Measurements from ENCODE around the gene BCL11A.

DNA sequence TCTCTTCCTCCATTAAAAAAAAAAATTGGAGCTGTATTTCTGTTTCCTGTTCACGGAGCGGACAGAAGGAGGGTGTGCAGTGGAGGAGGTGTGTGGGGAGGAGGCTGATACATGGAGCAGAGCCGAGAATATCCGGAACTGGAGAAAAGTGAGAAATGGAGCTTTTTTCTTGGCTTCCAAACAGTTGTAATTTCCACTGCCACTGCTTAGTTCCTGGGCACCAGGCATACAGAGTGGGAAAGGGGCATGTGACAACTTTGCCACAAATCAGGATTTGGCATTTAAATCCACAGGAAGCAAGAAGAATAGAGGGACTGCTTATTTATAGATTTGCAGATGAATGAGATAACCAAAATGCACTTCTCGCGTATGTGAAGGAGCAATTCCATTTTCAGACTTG, 71.2 kb downstream of the BCL11A start:
- TF ChIP-seq, protein P1, sequence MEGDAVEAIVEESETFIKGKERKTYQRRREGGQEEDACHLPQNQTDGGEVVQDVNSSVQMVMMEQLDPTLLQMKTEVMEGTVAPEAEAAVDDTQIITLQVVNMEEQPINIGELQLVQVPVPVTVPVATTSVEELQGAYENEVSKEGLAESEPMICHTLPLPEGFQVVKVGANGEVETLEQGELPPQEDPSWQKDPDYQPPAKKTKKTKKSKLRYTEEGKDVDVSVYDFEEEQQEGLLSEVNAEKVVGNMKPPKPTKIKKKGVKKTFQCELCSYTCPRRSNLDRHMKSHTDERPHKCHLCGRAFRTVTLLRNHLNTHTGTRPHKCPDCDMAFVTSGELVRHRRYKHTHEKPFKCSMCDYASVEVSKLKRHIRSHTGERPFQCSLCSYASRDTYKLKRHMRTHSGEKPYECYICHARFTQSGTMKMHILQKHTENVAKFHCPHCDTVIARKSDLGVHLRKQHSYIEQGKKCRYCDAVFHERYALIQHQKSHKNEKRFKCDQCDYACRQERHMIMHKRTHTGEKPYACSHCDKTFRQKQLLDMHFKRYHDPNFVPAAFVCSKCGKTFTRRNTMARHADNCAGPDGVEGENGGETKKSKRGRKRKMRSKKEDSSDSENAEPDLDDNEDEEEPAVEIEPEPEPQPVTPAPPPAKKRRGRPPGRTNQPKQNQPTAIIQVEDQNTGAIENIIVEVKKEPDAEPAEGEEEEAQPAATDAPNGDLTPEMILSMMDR (IDR thresholded peaks at IDR 0.05): no peak
- TF ChIP-seq, protein P2, sequence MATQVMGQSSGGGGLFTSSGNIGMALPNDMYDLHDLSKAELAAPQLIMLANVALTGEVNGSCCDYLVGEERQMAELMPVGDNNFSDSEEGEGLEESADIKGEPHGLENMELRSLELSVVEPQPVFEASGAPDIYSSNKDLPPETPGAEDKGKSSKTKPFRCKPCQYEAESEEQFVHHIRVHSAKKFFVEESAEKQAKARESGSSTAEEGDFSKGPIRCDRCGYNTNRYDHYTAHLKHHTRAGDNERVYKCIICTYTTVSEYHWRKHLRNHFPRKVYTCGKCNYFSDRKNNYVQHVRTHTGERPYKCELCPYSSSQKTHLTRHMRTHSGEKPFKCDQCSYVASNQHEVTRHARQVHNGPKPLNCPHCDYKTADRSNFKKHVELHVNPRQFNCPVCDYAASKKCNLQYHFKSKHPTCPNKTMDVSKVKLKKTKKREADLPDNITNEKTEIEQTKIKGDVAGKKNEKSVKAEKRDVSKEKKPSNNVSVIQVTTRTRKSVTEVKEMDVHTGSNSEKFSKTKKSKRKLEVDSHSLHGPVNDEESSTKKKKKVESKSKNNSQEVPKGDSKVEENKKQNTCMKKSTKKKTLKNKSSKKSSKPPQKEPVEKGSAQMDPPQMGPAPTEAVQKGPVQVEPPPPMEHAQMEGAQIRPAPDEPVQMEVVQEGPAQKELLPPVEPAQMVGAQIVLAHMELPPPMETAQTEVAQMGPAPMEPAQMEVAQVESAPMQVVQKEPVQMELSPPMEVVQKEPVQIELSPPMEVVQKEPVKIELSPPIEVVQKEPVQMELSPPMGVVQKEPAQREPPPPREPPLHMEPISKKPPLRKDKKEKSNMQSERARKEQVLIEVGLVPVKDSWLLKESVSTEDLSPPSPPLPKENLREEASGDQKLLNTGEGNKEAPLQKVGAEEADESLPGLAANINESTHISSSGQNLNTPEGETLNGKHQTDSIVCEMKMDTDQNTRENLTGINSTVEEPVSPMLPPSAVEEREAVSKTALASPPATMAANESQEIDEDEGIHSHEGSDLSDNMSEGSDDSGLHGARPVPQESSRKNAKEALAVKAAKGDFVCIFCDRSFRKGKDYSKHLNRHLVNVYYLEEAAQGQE (IDR thresholded peaks at IDR 0.05; ENCODE audit: insufficient read depth in 1 of 2, low read depth in 2 of 2, low read length in 1 of 2): no peak
- TF ChIP-seq POLR2AphosphoS5 (IDR thresholded peaks at IDR 0.05; ENCODE audit: low read depth, low read length): no peak
